K562 (cell line): ENCODE measurements around the gene GFOD2. TPM values are rescaled to one million over a fixed set of nuclear protein-coding genes. Genes with fewer than 3 reads are reported as not detected.

Source experiments
- ATAC-seq: fragments of 200-7000 bp; cut with Tn5 transposase; 3 replicates; pipeline ENCODE4 v1.9.1; 2020; ENCODE audit warnings: moderate library complexity
- BruUV-seq: library from RNA; stranded (reverse); fragments of 400-500 nt; replicated peaks from 2 replicates; lab custom pipeline; 2021; lab: Mats Ljungman, UMichigan
- CTCF ChIA-PET: fragments of 300-600 bp; formaldehyde crosslinking; extraction: SDS; loops from one replicate; lab custom pipeline; 2021; ENCODE audit warnings: low intra/inter-chr PET ratio; lab: Yijun Ruan, JAX
- POLR2A ChIA-PET: fragments of 300-600, 350-650 bp; sonication (Branson Sonifier 250); formaldehyde crosslinking; extraction: SDS; loops from one replicate; lab custom pipeline; 2021; ENCODE audit warnings: antibody characterized with exemption, inconsistent platforms; lab: Yijun Ruan, JAX
- DNase-seq, 4 experiments: peaks; one replicate each; pipeline versions ENCODE4 v3.0.0 to v3.0.0-alpha.2; 2011 to 2018; ENCODE audit warnings: low spot score in 3 of 4, mixed read lengths in 3 of 4; ENCODE audit errors: extremely low read depth in 1 of 4
- FAIRE-seq: peaks from 2 replicates; lab custom pipeline; 2011; peaks lifted over from hg19 to GRCh38; lab: Jason Lieb, UNC
- H2AFZ ChIP-seq: 2 replicates; pipeline ENCODE4 v1.6.0; 2011; ENCODE audit warnings: low read depth, low read length, control low read depth, inconsistent platforms
- H3K27ac ChIP-seq: fragments of 200-600 bp; 3 replicates; pipeline ENCODE4 v1.8.0; 2011; ENCODE audit warnings: low read depth, mild to moderate bottlenecking, control low read depth, inconsistent platforms, low read length, moderate library complexity, mixed read lengths; ENCODE audit errors: extremely low read depth
- H3K27me3 ChIP-seq, 2 experiments: fragments of 300-600 bp in 1 of 2; 2 replicates in 1 of 2; 3 replicates in 1 of 2; pipeline versions ENCODE4 v1.6.0 to v1.8.0; 2011; ENCODE audit warnings: inconsistent platforms in 2 of 2, low read length in 2 of 2, mild to moderate bottlenecking in 1 of 2, mixed read lengths in 1 of 2, moderate library complexity in 1 of 2; ENCODE audit not compliant: control insufficient read depth in 2 of 2, insufficient read depth in 2 of 2
- H3K36me3 ChIP-seq: fragments of 300-600 bp; 3 replicates; pipeline ENCODE4 v1.8.0; 2011; ENCODE audit warnings: mild to moderate bottlenecking, low read length, inconsistent platforms; ENCODE audit not compliant: control insufficient read depth, insufficient read depth
- H3K4me1 ChIP-seq, 2 experiments: fragments of 200-600 bp in 1 of 2; replicated peaks in 1 of 2; 2 replicates in 1 of 2; 3 replicates in 1 of 2; pipeline versions ENCODE4 v1.5.1 to v1.8.0; 2011; ENCODE audit warnings: inconsistent platforms in 2 of 2, low read length in 2 of 2, mild to moderate bottlenecking in 1 of 2, mixed read lengths in 1 of 2, moderate library complexity in 1 of 2; ENCODE audit not compliant: control insufficient read depth in 2 of 2, insufficient read depth in 2 of 2
- H3K4me2 ChIP-seq: 2 replicates; pipeline ENCODE4 v1.6.1; 2011; ENCODE audit warnings: low read length, control low read depth, inconsistent platforms, mixed read lengths; ENCODE audit not compliant: insufficient read depth
- H3K4me3 ChIP-seq: fragments of 200-600 bp; sonication (generic), shearing (Covaris generic); 2 replicates; pipeline ENCODE4 v1.5.1; 2016; ENCODE audit warnings: control low read depth, inconsistent platforms
- H3K79me2 ChIP-seq: fragments of 200-600 bp; 3 replicates; pipeline ENCODE4 v1.8.0; 2011; ENCODE audit warnings: low read length, inconsistent platforms; ENCODE audit not compliant: control insufficient read depth, insufficient read depth
- H3K9ac ChIP-seq, 2 experiments: 2 replicates each; pipeline versions ENCODE4 v1.6.0 to v1.6.1; 2011; ENCODE audit warnings: low read depth in 2 of 2, low read length in 2 of 2, control low read depth in 1 of 2, inconsistent platforms in 1 of 2, mild to moderate bottlenecking in 1 of 2, mixed read lengths in 1 of 2; ENCODE audit not compliant: insufficient read depth in 1 of 2
- H3K9me1 ChIP-seq: one replicate; pipeline ENCODE4 v1.6.0; 2011; ENCODE audit warnings: inconsistent platforms, mild to moderate bottlenecking, low read length, moderate library complexity; ENCODE audit not compliant: control insufficient read depth, insufficient read depth
- H3K9me3 ChIP-seq: replicated peaks from 2 replicates; pipeline ENCODE4 v1.5.1; 2011; ENCODE audit warnings: low read depth, low read length, inconsistent platforms; ENCODE audit not compliant: control insufficient read depth, insufficient read depth
- H4K20me1 ChIP-seq: replicated peaks from 2 replicates; pipeline ENCODE4 v1.6.1; 2011; ENCODE audit warnings: low read length, inconsistent platforms, mixed read lengths; ENCODE audit not compliant: control insufficient read depth, insufficient read depth
- BRD9 ChIP-seq: fragments of 450-650 bp; IDR thresholded peaks from 2 replicates; pipeline ENCODE4 v1.6.1; 2018; ENCODE audit warnings: low read depth; ENCODE audit not compliant: partially characterized antibody
- RBFOX2 ChIP-seq: fragments of 200-400 bp; formaldehyde crosslinking; IDR thresholded peaks from 2 replicates; pipeline ENCODE4 v1.6.1; 2017; ENCODE audit warnings: low read depth, mild to moderate bottlenecking, low read length, moderate library complexity
- SIRT6 ChIP-seq: IDR thresholded peaks from one replicate; pipeline ENCODE4 v1.6.1; 2012; ENCODE audit warnings: low read depth, mild to moderate bottlenecking, control low read depth, inconsistent platforms, low read length, moderate library complexity
- SMARCA5 ChIP-seq: fragments of 450-650 bp; IDR thresholded peaks from 2 replicates; pipeline ENCODE4 v1.6.1; 2016
- ZNF316 ChIP-seq: fragments of 450-650 bp; IDR thresholded peaks from 2 replicates; pipeline ENCODE4 v1.6.1; 2016
- WGBS: fragments of 100-300 bp; shearing (Covaris generic); methylation state at CpG from one replicate; pipeline ENCODE4 v1.1.6; 2016; ENCODE audit warnings: low coverage, mixed read lengths; ENCODE audit not compliant: insufficient coverage; ENCODE audit errors: missing lambda C conversion rate; 5-methylcytosine and 5-hydroxymethylcytosine counted together
- in situ Hi-C: fragments of 300-500 bp; cut with MboI; formaldehyde crosslinking; loops from 4 replicates; pipeline ENCODE4 v1.15.0; 2018; ENCODE audit warnings: inconsistent platforms, mixed read lengths
- intact Hi-C: fragments of 100-400 bp; cut with micrococcal nuclease; formaldehyde crosslinking; loops from 2 replicates; pipeline ENCODE4 v1.14.2; 2022
- polyA plus RNA-seq, 8 experiments: library from polyadenylated mRNA; depleted of rRNA in 4 of 8; stranded (reverse) in 5 of 8; unstranded in 3 of 8; fragments of >200 nt; fragmentation: Nextera tagmentation in 2 of 8; fragmentation: Illumina TruSeq in 1 of 8; extraction: Ambion mirVana in 2 of 8; extraction: Trizol in 1 of 8; gene quantifications; 2 replicates each; pipeline versions ENCODE4 v1.2.1 to v1.2.3, GENCODE V29; 2011 to 2014; ENCODE audit warnings: inconsistent platforms in 1 of 8, missing spikeins in 1 of 8
- total RNA-seq, 7 experiments: library from RNA; depleted of rRNA in 6 of 7; stranded (reverse); fragments of >200 nt in 6 of 7; fragmentation: Illumina TruSeq in 2 of 7; extraction: Trizol in 2 of 7; gene quantifications; 2 replicates each; pipeline versions ENCODE4 v1.2.1 to v1.2.3, GENCODE V29; 2011 to 2021; ENCODE audit warnings: low replicate concordance in 1 of 7
- TF ChIP-seq, protein P1 (sequence below): fragments of 450-650 bp; IDR thresholded peaks from 2 replicates; pipeline ENCODE4 v1.7.1; 2018; ENCODE audit warnings: mild to moderate bottlenecking, low read depth; ENCODE audit not compliant: partially characterized antibody
- TF ChIP-seq, protein P2 (sequence below): fragments of 450-650 bp; formaldehyde crosslinking; IDR thresholded peaks from 2 replicates; pipeline ENCODE4 v1.4.0; 2020; ENCODE audit warnings: mild to moderate bottlenecking

The GFOD2 gene
- total and polyA plus RNA-seq, 9 of the 15 experiments (the other 6 are each of a cell fraction or from before 2014, with no cell fraction given), result 1.9 to 15.8 (median 11.1) TPM

DNA sequence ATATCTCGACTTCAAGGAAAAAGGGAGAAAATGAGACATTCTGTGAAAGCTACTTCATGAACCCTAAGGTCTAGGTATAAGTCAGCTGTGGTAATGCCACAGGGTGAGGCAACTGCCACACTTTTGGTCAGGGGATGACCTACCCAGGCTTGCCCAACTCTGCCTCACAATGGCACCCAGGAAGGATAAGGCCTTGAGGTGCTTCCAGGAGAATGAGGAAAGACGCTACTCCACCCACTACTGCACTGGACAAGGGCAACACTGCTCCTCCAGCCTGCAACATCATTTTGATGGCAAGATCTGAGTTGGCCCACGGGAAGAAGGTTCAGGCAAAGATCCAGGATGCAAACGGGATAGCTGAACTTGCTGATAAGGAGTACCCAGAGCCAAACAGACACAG lies 22.0 kb upstream of the GFOD2 start (continued):
- TF ChIP-seq ZNF316, result no peak
- no peak for TF ChIP-seq RBFOX2
- TF ChIP-seq SMARCA5, result no peak
- TF ChIP-seq SIRT6, result no peak
- no peak for TF ChIP-seq BRD9
- TF ChIP-seq, protein P1, sequence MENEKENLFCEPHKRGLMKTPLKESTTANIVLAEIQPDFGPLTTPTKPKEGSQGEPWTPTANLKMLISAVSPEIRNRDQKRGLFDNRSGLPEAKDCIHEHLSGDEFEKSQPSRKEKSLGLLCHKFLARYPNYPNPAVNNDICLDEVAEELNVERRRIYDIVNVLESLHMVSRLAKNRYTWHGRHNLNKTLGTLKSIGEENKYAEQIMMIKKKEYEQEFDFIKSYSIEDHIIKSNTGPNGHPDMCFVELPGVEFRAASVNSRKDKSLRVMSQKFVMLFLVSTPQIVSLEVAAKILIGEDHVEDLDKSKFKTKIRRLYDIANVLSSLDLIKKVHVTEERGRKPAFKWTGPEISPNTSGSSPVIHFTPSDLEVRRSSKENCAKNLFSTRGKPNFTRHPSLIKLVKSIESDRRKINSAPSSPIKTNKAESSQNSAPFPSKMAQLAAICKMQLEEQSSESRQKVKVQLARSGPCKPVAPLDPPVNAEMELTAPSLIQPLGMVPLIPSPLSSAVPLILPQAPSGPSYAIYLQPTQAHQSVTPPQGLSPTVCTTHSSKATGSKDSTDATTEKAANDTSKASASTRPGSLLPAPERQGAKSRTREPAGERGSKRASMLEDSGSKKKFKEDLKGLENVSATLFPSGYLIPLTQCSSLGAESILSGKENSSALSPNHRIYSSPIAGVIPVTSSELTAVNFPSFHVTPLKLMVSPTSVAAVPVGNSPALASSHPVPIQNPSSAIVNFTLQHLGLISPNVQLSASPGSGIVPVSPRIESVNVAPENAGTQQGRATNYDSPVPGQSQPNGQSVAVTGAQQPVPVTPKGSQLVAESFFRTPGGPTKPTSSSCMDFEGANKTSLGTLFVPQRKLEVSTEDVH, result no peak
- TF ChIP-seq, protein P2, sequence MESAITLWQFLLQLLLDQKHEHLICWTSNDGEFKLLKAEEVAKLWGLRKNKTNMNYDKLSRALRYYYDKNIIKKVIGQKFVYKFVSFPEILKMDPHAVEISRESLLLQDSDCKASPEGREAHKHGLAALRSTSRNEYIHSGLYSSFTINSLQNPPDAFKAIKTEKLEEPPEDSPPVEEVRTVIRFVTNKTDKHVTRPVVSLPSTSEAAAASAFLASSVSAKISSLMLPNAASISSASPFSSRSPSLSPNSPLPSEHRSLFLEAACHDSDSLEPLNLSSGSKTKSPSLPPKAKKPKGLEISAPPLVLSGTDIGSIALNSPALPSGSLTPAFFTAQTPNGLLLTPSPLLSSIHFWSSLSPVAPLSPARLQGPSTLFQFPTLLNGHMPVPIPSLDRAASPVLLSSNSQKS (CRISPR knock-in tag), result no peak

DNA sequence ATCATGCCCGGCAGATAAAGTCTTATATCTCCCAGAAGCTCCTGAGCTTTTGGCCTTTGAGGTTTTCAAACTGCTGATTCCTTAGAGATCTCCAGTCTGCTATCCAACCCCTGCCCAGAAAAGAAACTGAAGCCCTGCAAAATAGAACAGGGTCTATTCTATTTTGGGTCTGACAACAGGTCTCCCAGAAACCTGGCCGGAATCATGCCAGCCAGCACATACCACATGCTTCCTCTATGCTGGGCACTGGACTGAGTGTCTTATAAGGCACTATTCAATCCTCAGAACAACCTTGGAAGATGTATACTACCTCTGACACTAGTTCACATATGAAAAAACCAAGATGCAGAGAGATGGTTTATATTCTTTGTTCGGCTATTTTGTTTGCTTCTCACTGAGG lies 21.3 kb upstream of the GFOD2 start:
- peak overlapping the region; percentile 52; the same call in 2 of the 3 replicates for H3K27ac ChIP-seq
- ChIA-PET CTCF (no interaction called here), POLR2A (interaction anchor here (0.7 to 1.4 kb wide), 2 partner anchors 16 to 21 kb away, joined by 3 read pairs; no protein-coding TSS in a partner anchor)
- FAIRE-seq, result no peak
- H3K4me3 ChIP-seq, result no peak overlapping the region
- no peaks in the 10 kb centered on the region for H3K9me3 ChIP-seq
- H3K79me2 ChIP-seq, result no peaks in the 10 kb centered on the region
- BruUV-seq, result no TSS peak
- no peaks in the 10 kb centered on the region for H4K20me1 ChIP-seq
- in situ Hi-C loops, result no loop called here
- ATAC-seq, result no peak
- 68% methylated on average over 3 of the region's 3 CpGs for WGBS
- no peak overlapping the region for H3K4me2 ChIP-seq
- 0 out of 4 replicates have a peak overlapping the region, but pooled peaks of 1 of the 2 experiments have one; percentile 20 for H3K9ac ChIP-seq
- no peaks in the 10 kb centered on the region for H3K9me1 ChIP-seq
- no peak overlapping the region for H2AFZ ChIP-seq
- intact Hi-C loops, result no loop called here
- DNase-seq, result no peak
- H3K27me3 ChIP-seq, result no peaks in the 10 kb centered on the region
- H3K36me3 ChIP-seq, result peaks cover 48% of the 10 kb centered on the region; the same call in 2 of the 3 replicates
- peaks cover 8 to 14% of the 10 kb centered on the region in 2 experiments; a peak in 3 of 5 replicates for H3K4me1 ChIP-seq
